Erythroblast (primary cell): ENCODE measurements around the gene NRIP3.

Source experiments
- GATA1 ChIP-seq: IDR thresholded peaks from 2 replicates; pipeline ENCODE4 v1.6.1; 2011; ENCODE audit warnings: low read depth, mild to moderate bottlenecking, control low read depth, low read length, moderate library complexity
- POLR2A ChIP-seq: IDR thresholded peaks from 2 replicates; pipeline ENCODE4 v1.6.1; 2011; ENCODE audit warnings: mild to moderate bottlenecking, low read length

DNA sequence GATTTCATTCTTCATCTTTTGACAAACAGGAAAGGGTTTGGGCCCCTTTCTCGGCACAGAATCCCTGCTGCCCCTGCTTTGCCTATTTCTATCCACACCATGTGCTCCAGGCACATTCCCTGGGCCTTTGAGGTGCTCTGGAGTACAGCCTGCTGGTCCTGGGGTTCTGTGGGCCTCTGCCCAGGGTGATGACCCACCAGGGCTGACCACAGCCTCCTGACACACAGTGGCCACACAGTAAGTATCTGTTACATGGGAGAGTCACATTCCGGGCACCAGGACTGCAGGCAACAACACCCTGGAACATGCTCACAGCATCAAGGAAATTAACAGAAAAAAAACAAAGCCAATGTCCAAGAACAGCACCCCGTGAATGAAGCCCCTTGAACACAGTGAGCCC, 48.5 kb upstream of the NRIP3 start:
- no peak for TF ChIP-seq POLR2A
- TF ChIP-seq GATA1, result no peak
